ENCODE results near the gene HLA-E. TPM values are rescaled to one million over a fixed set of nuclear protein-coding genes. Genes with fewer than 3 reads are reported as not detected.

HLA-E gene
- total and polyA plus RNA-seq, 2 of the 13 experiments (the other 11 are each of a cell fraction or from before 2014, with no cell fraction given) = 45.2 to 90.4 TPM

DNA sequence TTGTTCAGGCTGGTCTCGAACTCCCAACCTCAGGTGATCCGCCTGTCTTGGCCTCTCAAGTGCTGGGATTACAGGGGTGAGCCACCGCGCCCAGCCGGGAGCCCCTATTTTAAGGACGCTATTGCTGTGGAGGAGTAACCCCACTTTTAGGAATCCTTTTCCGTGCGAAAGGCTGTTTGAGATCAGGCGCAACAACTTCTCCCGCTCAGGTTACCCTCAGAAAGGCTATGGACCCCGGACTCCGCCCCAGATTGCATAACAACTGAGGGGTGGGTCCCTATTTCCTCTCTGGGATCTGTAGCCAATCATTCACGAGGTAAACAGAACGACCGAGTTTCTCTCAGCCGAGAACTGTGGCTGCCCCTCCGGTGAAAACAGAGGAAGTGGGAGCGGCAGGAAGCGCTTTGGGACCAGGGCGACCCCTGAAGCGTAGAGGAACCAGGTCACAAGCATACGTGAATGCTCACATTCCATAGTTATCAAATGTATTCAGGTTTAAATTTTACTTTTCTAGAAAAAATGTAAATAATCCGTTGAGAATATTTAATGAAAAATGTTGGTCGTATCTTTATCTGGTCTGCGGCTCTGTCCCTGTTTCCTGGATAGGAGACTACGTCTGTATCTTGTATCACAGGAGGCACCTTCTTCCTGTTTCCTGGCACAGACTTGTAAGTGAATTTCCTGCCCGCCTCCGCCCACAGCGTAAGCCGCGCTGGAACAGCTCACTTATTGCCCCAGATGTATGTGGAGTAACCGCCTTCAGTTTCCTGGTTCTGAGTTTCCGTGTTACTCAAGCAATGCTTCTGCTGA is 26.8 kb downstream of the HLA-E start (continued):
- no peak for TF ChIP-seq ZNF652 (CRISPR knock-in tag; IDR thresholded peaks at IDR 0.05; ENCODE audit: borderline replicate concordance, low read depth)
- TF ChIP-seq DMAP1 (CRISPR knock-in tag; IDR thresholded peaks at IDR 0.05) = 0 out of 2 replicates have a peak, but pooled peaks have one; percentile 48
- TF ChIP-seq, protein P1, sequence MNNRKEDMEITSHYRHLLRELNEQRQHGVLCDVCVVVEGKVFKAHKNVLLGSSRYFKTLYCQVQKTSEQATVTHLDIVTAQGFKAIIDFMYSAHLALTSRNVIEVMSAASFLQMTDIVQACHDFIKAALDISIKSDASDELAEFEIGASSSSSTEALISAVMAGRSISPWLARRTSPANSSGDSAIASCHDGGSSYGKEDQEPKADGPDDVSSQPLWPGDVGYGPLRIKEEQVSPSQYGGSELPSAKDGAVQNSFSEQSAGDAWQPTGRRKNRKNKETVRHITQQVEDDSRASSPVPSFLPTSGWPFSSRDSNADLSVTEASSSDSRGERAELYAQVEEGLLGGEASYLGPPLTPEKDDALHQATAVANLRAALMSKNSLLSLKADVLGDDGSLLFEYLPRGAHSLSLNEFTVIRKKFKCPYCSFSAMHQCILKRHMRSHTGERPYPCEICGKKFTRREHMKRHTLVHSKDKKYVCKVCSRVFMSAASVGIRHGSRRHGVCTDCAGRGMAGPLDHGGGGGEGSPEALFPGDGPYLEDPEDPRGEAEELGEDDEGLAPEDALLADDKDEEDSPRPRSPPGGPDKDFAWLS (CRISPR knock-in tag; IDR thresholded peaks at IDR 0.05; ENCODE audit: borderline replicate concordance) = no peak
- TF ChIP-seq, protein P2, sequence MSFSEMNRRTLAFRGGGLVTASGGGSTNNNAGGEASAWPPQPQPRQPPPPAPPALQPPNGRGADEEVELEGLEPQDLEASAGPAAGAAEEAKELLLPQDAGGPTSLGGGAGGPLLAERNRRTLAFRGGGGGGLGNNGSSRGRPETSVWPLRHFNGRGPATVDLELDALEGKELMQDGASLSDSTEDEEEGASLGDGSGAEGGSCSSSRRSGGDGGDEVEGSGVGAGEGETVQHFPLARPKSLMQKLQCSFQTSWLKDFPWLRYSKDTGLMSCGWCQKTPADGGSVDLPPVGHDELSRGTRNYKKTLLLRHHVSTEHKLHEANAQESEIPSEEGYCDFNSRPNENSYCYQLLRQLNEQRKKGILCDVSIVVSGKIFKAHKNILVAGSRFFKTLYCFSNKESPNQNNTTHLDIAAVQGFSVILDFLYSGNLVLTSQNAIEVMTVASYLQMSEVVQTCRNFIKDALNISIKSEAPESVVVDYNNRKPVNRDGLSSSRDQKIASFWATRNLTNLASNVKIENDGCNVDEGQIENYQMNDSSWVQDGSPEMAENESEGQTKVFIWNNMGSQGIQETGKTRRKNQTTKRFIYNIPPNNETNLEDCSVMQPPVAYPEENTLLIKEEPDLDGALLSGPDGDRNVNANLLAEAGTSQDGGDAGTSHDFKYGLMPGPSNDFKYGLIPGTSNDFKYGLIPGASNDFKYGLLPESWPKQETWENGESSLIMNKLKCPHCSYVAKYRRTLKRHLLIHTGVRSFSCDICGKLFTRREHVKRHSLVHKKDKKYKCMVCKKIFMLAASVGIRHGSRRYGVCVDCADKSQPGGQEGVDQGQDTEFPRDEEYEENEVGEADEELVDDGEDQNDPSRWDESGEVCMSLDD (CRISPR knock-in tag; IDR thresholded peaks at IDR 0.05; ENCODE audit: borderline replicate concordance) = peak; percentile 87
- TF ChIP-seq SP1 (IDR thresholded peaks at IDR 0.05) = no peak
- peak; percentile 75; the same call in 1 of the 2 replicates for TF ChIP-seq SP1 (CRISPR knock-in tag; IDR thresholded peaks at IDR 0.05)
- TF ChIP-seq ZNF644 (CRISPR knock-in tag; IDR thresholded peaks at IDR 0.05; ENCODE audit: low read depth) = no peak
- TF ChIP-seq, protein P3, sequence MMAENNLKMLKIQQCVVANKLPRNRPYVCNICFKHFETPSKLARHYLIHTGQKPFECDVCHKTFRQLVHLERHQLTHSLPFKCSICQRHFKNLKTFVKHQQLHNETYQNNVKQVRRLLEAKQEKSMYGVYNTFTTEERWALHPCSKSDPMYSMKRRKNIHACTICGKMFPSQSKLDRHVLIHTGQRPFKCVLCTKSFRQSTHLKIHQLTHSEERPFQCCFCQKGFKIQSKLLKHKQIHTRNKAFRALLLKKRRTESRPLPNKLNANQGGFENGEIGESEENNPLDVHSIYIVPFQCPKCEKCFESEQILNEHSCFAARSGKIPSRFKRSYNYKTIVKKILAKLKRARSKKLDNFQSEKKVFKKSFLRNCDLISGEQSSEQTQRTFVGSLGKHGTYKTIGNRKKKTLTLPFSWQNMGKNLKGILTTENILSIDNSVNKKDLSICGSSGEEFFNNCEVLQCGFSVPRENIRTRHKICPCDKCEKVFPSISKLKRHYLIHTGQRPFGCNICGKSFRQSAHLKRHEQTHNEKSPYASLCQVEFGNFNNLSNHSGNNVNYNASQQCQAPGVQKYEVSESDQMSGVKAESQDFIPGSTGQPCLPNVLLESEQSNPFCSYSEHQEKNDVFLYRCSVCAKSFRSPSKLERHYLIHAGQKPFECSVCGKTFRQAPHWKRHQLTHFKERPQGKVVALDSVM (CRISPR knock-in tag; IDR thresholded peaks at IDR 0.05) = no peak
- peak; percentile 66 for TF ChIP-seq IKZF4 (CRISPR knock-in tag; IDR thresholded peaks at IDR 0.05; ENCODE audit: borderline replicate concordance, low read depth, not compliant biosample characterization)
- TF ChIP-seq ONECUT2 (CRISPR knock-in tag; IDR thresholded peaks at IDR 0.05) = peak; percentile 13; the same call in 1 of the 2 replicates
- no peak for TF ChIP-seq TCF7L2 (IDR thresholded peaks at IDR 0.05; ENCODE audit: low read depth, low read length)
- TF ChIP-seq ZNF382 (CRISPR knock-in tag; IDR thresholded peaks at IDR 0.05; ENCODE audit: borderline replicate concordance) = no peak
- TF ChIP-seq MED1 (CRISPR knock-in tag; IDR thresholded peaks at IDR 0.05) = peak; percentile 94
- peak; percentile 96 for TF ChIP-seq ELF3 (CRISPR knock-in tag; IDR thresholded peaks at IDR 0.05)
- TF ChIP-seq FOXK1 (CRISPR knock-in tag; IDR thresholded peaks at IDR 0.05; ENCODE audit: borderline replicate concordance, low read depth) = peak; percentile 93
- no peak for TF ChIP-seq ZNF292 (CRISPR knock-in tag; IDR thresholded peaks at IDR 0.05; ENCODE audit: borderline replicate concordance, low read depth)
- no peak for TF ChIP-seq PLRG1 (conservative IDR thresholded peaks at IDR 0.05)
- no peak; the same call in 1 of the 2 replicates for TF ChIP-seq SALL2 (CRISPR knock-in tag; IDR thresholded peaks at IDR 0.05)
- TF ChIP-seq, protein P4, sequence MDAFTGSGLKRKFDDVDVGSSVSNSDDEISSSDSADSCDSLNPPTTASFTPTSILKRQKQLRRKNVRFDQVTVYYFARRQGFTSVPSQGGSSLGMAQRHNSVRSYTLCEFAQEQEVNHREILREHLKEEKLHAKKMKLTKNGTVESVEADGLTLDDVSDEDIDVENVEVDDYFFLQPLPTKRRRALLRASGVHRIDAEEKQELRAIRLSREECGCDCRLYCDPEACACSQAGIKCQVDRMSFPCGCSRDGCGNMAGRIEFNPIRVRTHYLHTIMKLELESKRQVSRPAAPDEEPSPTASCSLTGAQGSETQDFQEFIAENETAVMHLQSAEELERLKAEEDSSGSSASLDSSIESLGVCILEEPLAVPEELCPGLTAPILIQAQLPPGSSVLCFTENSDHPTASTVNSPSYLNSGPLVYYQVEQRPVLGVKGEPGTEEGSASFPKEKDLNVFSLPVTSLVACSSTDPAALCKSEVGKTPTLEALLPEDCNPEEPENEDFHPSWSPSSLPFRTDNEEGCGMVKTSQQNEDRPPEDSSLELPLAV (CRISPR knock-in tag; conservative IDR thresholded peaks at IDR 0.05; ENCODE audit: low read depth) = no peak
- TF ChIP-seq ZNF713 (CRISPR knock-in tag; IDR thresholded peaks at IDR 0.05) = no peak
